HAP-1 (cell line): ENCODE data around the gene IKZF4.
"Not testable (repeated sequence)": the region's sequence is repeated elsewhere in the genome, so short reads cannot be mapped to it uniquely, and the experiment has no call there.

Source experiments
- DNase-seq, 2 experiments: peaks; one replicate each; pipeline ENCODE4 v3.0.0-alpha.2; 2016 to 2020; ENCODE audit warnings: low spot score in 2 of 2
- H3K27me3 ChIP-seq: fragments of 250-450 bp; sonication (Bioruptor Pico); 2 replicates; pipeline ENCODE4 v1.5.1; 2020; ENCODE audit warnings: low read depth, mild to moderate bottlenecking, moderate library complexity
- H3K36me3 ChIP-seq: fragments of 250-450 bp; sonication (Bioruptor Pico); replicated peaks from 2 replicates; pipeline ENCODE4 v1.5.1; 2020; ENCODE audit warnings: mild to moderate bottlenecking
- H3K4me1 ChIP-seq: fragments of 250-450 bp; sonication (Bioruptor Pico); 2 replicates; pipeline ENCODE4 v1.5.1; 2020; ENCODE audit warnings: mild to moderate bottlenecking
- H3K4me3 ChIP-seq: fragments of 250-450 bp; sonication (Bioruptor Pico); 2 replicates; pipeline ENCODE4 v1.5.1; 2020; ENCODE audit warnings: mild to moderate bottlenecking, moderate library complexity
- H3K9me3 ChIP-seq: fragments of 250-450 bp; sonication (Bioruptor Pico); 2 replicates; pipeline ENCODE4 v1.5.1; 2020; ENCODE audit warnings: mild to moderate bottlenecking, moderate library complexity
- in situ Hi-C: fragments of 300-500 bp; cut with MboI; formaldehyde crosslinking; loops from 3 replicates; pipeline ENCODE4 v1.14.3; 2020; ENCODE audit warnings: low sequenced_read_pairs, inconsistent platforms, mixed read lengths

Gene IKZF4

GRCh38 chr12:56077966-56078365, 57.1 kb downstream of the IKZF4 start:
- H3K27me3 ChIP-seq, H3K36me3 ChIP-seq, H3K9me3 ChIP-seq, in situ Hi-C loops, H3K4me3 ChIP-seq, DNase-seq: not testable (repeated sequence)
- H3K4me1 ChIP-seq: peaks cover 12% of the 10 kb centered on the region

GRCh38 chr12:56078427-56078826, 57.6 kb downstream of the IKZF4 start:
- Histone ChIP-seq H3K4me3 (no peak overlapping the region), H3K36me3 (no peaks in the 10 kb centered on the region), H3K27me3 (no peaks in the 10 kb centered on the region), H3K9me3 (no peaks in the 10 kb centered on the region), H3K4me1 (peaks cover 12% of the 10 kb centered on the region)
- no peak for DNase-seq
- in situ Hi-C loops: no loop called here

GRCh38 chr12:56078931-56079722, 58.3 kb downstream of the IKZF4 start:
- in situ Hi-C loops: no loop called here
- no peaks in the 10 kb centered on the region for H3K9me3 ChIP-seq
- peak; percentile 86 to 94 for DNase-seq
- H3K4me3 ChIP-seq: peak overlapping the region; percentile 43
- H3K4me1 ChIP-seq: peaks cover 12% of the 10 kb centered on the region
- H3K27me3 ChIP-seq: no peaks in the 10 kb centered on the region
- no peaks in the 10 kb centered on the region for H3K36me3 ChIP-seq

DNA sequence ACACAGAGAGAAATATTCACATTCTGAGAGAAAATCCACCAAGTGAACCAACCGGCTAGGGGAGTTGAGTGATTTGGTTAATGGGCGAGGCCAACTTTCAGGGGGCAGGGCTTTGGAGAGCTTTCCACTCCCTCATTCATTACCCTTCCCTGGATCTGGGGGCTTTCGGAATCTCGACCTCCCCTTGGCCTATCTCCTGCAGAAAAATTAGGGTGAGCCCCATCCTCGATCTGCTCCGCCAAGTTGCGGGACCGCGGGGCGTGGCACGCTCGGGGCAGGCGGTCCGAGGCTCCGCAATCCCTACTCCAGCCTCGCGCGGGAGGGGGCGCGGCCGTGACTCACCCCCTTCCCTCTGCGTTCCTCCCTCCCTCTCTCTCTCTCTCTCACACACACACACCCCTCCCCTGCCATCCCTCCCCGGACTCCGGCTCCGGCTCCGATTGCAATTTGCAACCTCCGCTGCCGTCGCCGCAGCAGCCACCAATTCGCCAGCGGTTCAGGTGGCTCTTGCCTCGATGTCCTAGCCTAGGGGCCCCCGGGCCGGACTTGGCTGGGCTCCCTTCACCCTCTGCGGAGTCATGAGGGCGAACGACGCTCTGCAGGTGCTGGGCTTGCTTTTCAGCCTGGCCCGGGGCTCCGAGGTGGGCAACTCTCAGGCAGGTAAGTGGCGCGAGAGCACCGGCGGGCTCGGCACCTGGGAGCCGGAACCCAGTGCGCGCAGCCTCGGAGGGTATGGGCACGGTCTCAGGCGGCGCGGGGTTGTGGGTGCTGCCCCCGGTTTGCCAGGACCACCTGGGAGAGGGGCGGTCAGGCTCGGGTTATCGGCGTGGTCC, 59.1 kb downstream of the IKZF4 start, which contains the start of gene ERBB3:
ERBB3 (plus strand) TSS at position 443 of the 833 bp plus-strand sequence; CDS start at position 579, 136 bp downstream.
- peak; percentile 76 to 91 for DNase-seq
- in situ Hi-C loops: no loop called here
- Histone ChIP-seq H3K36me3 (no peaks in the 10 kb centered on the region), H3K4me3 (peak within 1 kb of the TSS; percentile 43), H3K27me3 (no peaks in the 10 kb centered on the region), H3K9me3 (no peaks in the 10 kb centered on the region), H3K4me1 (peaks cover 12% of the 10 kb centered on the region)

DNA sequence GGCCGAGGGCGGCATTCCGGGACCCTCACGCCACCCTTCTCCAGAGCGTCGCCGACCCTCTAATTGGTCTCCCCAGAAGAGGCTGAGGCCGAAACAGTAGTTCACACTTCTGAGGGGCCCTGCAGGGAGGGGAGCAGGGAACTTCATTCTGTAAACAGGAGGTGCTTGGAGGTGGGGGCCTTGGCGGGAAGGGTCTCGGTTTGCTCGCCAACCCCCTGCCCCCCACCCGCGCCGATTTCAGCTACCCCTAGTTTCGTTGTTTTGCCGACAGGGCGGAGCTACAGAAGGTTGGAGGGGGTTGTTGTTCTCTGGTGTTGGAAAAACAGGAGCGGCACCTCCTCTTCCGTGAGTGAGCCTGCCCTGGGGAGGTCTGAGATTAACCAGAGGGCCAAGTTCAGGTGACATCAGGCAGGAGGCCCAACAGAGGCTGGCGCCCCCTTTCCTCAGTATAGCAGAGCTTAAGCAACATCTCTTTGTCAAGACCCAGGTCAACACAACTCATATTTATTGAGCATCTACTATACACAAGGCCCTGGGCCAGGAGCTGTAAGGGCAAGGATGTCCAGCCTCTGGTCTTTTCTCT, 59.8 kb downstream of the IKZF4 start:
- Histone ChIP-seq H3K36me3 (no peaks in the 10 kb centered on the region), H3K27me3 (no peaks in the 10 kb centered on the region), H3K4me1 (peaks cover 12% of the 10 kb centered on the region), H3K9me3 (no peaks in the 10 kb centered on the region), H3K4me3 (peak overlapping the region; percentile 43)
- in situ Hi-C loops: no loop called here
- DNase-seq: no peak

GRCh38 chr12:56081393-56082347, 60.8 kb downstream of the IKZF4 start:
- no peak for DNase-seq
- no peaks in the 10 kb centered on the region for H3K36me3 ChIP-seq
- no peak overlapping the region for H3K4me3 ChIP-seq
- H3K4me1 ChIP-seq: peaks cover 12% of the 10 kb centered on the region
- in situ Hi-C loops: no loop called here
- H3K9me3 ChIP-seq: no peaks in the 10 kb centered on the region
- H3K27me3 ChIP-seq: no peaks in the 10 kb centered on the region

DNA sequence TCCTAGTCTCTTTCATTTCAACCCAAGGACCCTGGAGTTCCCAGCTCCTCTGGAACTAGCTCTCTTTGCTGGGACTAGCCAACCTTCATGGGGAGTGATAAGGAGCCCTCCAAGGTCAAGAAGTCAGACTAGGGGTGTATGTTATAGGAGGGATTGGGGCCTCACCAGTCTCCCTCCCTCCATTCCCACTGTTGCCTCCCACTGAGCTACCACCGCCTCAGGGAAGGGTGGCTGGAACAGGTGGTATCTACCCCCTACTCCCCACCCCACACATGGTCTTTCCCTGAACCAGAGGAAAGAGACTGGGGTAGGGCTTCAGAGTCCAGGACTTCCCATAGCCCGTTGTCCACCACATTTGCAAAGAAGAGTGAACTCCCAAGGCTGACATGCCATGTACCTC, 61.5 kb downstream of the IKZF4 start:
- H3K27me3 ChIP-seq: no peaks in the 10 kb centered on the region
- no peak overlapping the region for H3K4me3 ChIP-seq
- H3K9me3 ChIP-seq: no peaks in the 10 kb centered on the region
- peaks cover 12% of the 10 kb centered on the region for H3K4me1 ChIP-seq
- no peak for DNase-seq
- H3K36me3 ChIP-seq: no peaks in the 10 kb centered on the region
- in situ Hi-C loops: no loop called here

GRCh38 chr12:56082967-56083366, 62.1 kb downstream of the IKZF4 start:
- Histone ChIP-seq H3K27me3 (no peaks in the 10 kb centered on the region), H3K4me3 (no peak overlapping the region), H3K9me3 (no peaks in the 10 kb centered on the region), H3K36me3 (no peaks in the 10 kb centered on the region), H3K4me1 (peaks cover 12% of the 10 kb centered on the region)
- in situ Hi-C loops: no loop called here
- DNase-seq: no peak

GRCh38 chr12:56084958-56085543, 64.2 kb downstream of the IKZF4 start:
- no peaks in the 10 kb centered on the region for H3K27me3 ChIP-seq
- no peaks in the 10 kb centered on the region for H3K36me3 ChIP-seq
- no peak overlapping the region for H3K4me3 ChIP-seq
- in situ Hi-C loops: no loop called here
- H3K4me1 ChIP-seq: peaks cover 3% of the 10 kb centered on the region; the same call in 1 of the 2 replicates
- peak; percentile 23 to 72 for DNase-seq
- H3K9me3 ChIP-seq: no peaks in the 10 kb centered on the region

DNA sequence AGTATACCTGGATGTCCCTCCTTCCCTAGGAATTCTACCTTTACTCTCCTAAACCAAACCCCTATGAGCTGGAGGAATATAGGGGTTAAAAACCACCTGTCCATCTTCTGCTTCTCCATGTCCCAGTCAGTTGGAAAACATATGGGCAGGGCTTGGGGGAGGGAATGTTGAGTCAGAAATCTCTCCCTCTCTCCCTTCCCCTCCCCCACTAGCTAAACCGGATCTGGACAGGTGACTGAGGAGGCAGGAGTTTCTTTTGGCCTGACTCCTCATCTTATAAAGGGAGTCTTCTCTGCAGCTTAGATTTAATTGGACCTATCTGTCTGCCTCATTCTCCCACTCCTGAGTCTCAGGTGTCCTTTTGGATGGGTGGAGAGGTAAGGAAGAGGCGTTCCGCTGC, 65.3 kb downstream of the IKZF4 start:
- Histone ChIP-seq H3K4me1 (no peaks in the 10 kb centered on the region), H3K9me3 (no peaks in the 10 kb centered on the region), H3K27me3 (no peaks in the 10 kb centered on the region), H3K36me3 (no peaks in the 10 kb centered on the region), H3K4me3 (no peak overlapping the region)
- no peak for DNase-seq
- in situ Hi-C loops: no loop called here

DNA sequence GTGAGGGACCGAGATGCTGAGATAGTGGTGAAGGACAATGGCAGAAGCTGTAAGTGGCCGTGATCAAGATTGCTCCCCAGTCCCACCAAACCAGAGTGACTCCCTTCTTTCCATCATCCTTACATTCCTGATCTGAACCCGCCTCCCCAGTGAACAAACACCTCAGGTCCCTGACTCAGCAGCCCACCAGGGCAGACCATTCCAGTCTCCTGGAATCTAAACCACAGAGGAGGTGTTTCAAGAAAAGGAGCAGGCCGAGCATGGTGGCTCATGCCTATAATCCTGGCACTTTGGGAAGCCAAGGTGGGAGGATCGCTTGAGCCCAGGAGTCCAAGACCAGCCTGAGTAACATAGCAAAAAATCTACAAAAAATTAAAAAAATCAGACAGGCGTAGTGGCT, 65.8 kb downstream of the IKZF4 start:
- no peaks in the 10 kb centered on the region for H3K9me3 ChIP-seq
- no peak overlapping the region for H3K4me3 ChIP-seq
- in situ Hi-C loops: no loop called here
- H3K36me3 ChIP-seq: no peaks in the 10 kb centered on the region
- no peaks in the 10 kb centered on the region for H3K27me3 ChIP-seq
- DNase-seq: no peak
- no peaks in the 10 kb centered on the region for H3K4me1 ChIP-seq

GRCh38 chr12:56087220-56087619, 66.4 kb downstream of the IKZF4 start:
- Histone ChIP-seq H3K4me3 (no peak overlapping the region), H3K27me3 (no peaks in the 10 kb centered on the region), H3K36me3 (no peaks in the 10 kb centered on the region), H3K9me3 (no peaks in the 10 kb centered on the region), H3K4me1 (no peaks in the 10 kb centered on the region)
- in situ Hi-C loops: no loop called here
- no peak for DNase-seq
